ENCODE data around the gene CAPN12.

Gene CAPN12

GRCh38 chr19:38723990-38724854 is 20.1 kb downstream of the CAPN12 start:
- FAIRE-seq = no peak

DNA sequence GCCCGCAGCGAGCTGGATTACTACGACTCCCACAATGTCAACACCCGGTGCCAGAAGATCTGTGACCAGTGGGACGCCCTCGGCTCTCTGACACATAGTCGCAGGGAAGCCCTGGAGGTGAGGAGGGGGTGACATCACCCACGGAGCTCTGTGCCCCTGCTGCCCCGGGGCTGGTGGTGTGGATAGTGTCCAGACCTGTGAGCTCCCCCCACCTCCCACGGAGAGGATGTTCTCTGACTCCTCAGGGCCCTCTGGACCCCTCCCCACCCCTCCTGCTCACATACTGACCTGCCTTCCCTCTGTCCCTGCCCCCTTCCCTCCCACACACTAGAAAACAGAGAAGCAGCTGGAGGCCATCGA is 20.7 kb downstream of the CAPN12 start:
- no peak for FAIRE-seq

DNA sequence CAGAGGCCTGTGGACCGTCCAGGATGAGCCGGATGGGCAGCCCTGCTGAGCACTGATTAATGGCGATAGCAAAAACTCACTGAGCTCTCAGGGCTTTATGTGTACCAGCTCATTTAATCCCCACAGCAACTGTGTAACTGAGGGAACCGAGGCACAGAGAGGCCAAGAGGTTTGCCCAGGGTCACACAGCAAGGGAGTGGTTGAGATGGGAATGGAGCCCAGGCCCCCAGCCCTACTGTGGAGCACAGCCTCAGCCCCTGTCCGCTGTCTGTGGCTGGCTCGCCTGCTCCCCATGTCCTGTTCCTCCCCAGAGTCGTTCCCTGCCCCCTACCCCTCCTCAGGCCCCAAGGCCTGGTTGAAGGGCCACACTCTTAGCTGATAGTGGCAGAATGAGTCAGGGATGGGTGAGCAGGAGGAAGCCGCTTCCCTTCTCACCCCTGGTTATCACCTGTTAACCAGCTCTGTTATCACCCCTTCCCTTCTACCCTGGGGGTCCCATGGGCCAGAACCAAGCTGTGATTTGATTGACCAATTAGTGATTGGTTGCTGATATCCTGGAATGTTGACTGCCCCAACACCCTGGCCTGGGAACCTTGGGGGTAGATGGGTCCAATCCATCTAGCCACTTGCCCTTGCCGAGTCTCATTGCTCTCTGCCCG is 21.2 kb downstream of the CAPN12 start:
- FAIRE-seq = no peak

DNA sequence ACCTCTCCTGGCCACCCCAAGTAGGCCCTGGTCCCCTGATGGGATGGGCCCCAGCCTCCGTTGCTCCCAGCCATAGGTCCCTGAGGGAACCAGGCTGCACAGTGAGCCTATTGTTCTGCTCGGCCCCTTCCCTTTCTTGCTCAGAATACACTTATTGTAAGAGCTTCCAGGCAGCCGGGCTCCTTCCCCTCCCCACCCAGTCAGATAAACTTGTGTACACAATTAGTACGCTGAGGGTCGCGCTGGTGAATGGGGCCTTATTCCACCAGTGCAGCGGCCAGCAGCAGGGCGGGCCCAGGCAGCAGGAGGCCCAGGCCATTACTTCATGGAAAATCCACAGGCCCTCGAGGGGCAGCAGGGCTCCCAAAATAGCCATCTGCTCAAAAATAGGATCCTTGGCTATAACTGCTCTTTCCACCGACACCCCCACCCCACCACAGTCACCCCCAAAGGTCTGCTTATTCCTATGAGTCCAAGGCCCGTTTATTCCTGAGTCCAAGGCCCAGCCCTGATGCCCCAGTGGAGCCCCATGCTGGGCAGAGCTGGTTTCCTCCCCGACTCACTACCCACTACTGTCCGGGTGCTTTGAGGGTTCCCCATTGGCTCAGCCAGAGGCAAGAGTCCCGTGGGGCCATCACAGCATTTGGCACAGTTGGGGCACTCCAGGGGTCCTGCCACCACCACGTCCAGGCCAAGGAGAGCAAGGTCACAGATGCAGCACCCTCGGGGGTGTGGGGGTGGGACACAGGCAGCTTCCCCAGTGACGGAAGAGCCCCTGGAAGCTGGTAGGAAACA is 22.1 kb downstream of the CAPN12 start:
- FAIRE-seq = no peak

GRCh38 chr19:38721496-38721895 is 22.8 kb downstream of the CAPN12 start:
- FAIRE-seq = no peak

GRCh38 chr19:38720559-38721236 is 23.6 kb downstream of the CAPN12 start:
- FAIRE-seq = no peak

DNA sequence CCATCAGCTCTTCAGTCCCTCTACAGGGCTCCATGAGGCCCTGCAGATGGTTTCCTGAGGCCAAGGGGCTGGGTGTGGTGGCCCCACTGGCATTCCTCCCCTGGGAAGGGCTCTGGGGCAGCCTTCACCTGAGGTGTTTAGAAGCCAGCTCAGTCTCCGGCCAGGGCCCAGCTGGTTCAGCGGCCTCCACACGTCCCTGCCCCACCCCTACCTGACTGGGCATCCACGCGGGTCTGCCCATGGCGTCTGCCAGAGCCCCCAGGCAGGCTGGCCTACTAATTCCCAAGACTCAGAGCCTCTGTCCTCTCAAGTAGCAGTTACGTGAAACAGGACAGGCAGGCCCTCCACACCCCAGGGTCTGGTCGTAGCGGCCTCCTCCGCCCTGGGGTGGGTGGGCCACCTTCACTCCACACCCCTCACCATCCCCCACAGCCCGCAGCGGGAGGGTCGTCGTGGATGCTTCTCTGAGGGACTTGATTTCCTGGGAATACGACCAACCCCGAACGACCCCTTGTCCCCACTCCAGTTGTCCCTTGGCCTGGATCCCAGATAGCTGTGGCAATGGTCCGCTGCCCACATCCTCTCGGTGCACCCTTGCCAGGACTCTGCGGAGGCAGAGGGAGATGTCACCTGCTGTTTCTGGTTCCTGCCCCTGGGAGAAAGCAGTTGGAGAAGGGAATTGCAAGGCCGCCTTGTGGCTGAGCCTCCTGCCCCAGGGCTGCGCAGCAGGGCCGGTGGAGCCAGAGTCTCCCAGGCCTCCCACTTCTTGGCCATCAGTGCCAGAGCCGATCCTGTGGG is 24.3 kb downstream of the CAPN12 start:
- FAIRE-seq = no peak

DNA sequence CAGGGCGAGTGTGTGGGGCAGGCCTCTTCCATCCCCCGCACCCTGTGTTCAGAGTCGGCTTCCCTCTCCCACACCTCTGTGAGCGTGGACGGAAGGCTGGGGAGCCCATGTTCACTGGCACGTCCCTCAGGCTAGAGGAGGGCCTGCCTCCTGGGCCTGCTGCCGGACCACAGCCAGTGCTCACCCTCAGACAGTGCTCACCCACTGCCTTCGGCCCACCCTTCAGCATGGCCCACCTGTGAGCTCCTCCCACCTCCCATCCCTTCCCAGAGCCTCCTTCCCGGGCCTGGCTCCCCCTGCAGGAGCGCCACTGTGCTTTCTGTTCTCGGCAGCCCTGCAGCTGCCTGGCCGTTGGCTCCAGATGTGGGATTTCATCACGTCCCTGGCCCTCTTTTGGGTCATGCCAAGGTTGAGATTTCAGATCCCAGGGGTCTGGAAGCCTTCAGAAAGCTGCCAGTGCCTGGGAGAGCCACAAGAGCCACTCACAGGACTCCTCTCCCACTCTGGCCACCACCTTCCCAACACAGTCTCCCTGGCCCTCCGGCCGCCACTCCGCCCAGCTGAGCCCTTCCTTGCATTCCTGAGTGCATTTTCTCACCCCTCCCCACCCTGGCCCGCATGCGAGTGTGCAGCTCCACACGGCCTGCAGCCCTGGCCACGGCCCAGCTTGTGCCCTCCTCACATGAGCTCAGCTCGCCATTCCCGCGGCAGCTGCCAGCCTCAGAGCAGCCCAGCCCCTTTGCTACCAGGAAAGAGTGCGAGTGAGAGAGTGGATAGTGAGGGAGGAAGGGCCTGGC is 25.3 kb downstream of the CAPN12 start:
- FAIRE-seq = no peak

DNA sequence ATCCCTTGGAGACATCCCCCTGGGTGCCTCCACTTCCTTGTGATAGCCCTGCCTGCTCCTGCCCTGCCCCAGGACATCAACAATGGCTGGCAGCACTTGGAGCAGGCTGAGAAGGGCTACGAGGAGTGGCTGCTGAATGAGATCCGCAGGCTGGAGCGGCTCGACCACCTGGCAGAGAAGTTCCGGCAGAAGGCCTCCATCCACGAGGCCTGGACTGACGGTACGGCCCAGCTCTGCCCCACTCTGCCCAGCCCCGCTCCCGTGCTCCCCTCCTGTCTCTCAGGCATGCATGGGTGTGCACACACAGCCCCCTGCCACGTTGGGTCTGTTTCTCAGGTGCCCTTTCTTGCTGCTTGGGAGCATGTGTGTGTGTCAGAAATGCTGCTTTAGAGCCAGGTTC is 26.4 kb downstream of the CAPN12 start:
- no peak for FAIRE-seq

DNA sequence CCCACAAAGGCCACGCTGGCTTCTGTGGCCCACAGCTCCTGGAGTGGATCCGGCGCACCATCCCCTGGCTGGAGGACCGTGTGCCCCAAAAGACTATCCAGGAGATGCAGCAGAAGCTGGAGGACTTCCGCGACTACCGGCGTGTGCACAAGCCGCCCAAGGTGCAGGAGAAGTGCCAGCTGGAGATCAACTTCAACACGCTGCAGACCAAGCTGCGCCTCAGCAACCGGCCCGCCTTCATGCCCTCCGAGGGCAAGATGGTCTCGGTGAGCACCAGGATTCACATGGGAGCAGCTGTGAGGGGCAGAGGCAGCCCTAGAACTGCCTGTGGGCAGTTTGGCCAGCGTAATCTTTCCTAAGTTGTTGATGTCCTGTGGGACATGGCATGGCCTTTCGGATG is 27.2 kb downstream of the CAPN12 start:
- no peak for FAIRE-seq

- no peak for FAIRE-seq
Observed at GRCh38 chr19:38715555-38715954, 28.7 kb downstream of the CAPN12 start.

DNA sequence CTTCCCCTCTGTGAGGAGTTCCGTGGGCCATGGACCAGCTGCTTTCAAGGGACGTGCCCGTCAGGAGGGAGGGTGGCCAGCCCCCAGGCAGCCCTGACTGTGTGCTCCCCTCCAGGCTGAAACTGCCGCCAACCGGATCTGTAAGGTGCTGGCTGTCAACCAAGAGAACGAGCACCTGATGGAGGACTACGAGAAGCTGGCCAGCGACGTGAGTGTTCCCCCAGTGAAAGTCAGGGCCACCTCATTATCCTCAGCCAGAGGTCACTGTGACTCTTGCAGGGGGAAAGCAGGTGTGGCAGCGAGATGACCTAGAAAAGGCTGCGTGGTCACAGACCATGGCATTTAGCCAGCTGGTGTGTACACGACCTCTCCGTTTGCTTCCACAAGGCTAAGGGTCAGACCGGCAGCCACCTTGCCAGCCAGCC is 29.9 kb downstream of the CAPN12 start:
- no peak for FAIRE-seq

DNA sequence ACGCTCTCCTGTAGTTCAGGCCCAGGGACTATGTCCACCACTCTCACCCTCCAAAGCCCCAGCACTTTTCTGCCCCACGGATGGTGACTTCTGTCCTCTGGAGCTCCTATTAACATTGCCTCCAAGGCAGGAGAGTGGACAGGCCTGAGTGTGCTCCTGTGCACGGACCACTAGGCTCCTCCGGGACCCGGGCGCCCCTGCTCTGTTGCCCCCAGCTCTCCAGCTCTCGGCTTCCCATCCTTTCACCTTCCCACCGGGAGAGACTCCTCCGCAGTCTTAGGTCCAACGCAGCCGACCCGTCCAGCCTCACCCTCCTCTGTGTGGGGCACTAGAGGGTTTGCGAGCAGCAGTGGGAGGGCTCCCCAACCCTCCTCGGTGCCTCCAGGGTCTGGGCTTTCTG is 30.4 kb downstream of the CAPN12 start:
- FAIRE-seq = no peak

GRCh38 chr19:38713227-38713649 is 31.0 kb downstream of the CAPN12 start:
- no peak for FAIRE-seq

DNA sequence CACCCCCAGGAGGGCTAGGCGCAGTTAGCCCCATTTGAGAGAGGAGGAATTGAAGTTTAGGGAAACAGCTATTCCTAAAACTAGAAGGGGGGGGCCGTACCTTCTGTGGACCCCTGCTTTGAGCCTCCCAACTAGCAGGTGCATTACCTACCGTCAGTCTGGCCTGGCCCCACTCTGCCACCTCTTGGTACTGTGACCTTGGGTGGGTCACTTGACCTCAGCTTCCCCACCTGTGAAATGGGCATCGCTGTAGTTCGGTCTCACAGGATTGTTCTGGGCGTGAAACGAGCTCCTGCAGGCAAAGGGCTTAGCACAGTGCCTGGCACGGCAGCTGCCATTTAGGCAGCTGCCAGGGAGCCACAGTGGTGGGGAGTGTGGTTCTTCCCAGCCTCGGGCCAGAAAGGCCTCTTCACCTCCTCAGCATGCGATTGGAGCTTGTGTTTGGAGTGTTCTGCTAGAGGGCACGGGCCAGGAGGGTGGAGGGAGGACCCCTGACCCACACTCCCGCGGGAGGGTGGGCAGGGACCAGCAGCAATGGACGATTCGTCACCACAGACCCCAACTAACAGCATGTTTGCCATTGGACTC is 32.0 kb downstream of the CAPN12 start:
- FAIRE-seq = no peak

DNA sequence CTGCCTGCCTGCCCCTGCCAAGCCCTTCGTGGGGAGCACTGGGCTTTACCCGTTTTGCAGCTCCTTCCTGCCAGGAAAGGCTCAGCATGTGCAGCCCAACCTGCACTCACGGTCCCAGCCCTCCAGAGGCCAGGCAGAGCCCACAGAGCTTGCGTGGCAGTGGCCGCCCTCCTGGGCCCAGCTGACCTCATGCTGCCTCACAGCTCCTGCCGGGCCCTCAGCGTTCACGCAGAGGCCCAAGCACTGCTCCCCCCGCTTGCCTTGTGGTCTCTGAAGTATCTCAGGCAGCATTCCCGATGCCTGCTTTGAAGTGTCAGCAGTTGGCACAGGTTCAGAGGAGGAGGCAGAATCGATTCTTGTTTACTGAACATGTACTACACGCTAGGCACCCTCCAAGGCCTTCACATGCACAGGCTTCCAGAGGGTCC is 32.5 kb downstream of the CAPN12 start:
- no peak for FAIRE-seq

- no peak for FAIRE-seq
Observed at GRCh38 chr19:38710928-38711725, 33.1 kb downstream of the CAPN12 start.

- FAIRE-seq = no peak
Observed at GRCh38 chr19:38710416-38710702, 33.9 kb downstream of the CAPN12 start.

- no peak for FAIRE-seq
Observed at GRCh38 chr19:38709671-38710415, 34.4 kb downstream of the CAPN12 start.

All from islet of Langerhans (tissue), 1 donor.